HG03520 (cell line): ENCODE results near the gene PCDHGB5.

Experiments
- ATAC-seq: cut with Tn5 transposase; IDR thresholded peaks from one replicate; pipeline ENCODE4 v1.9.1; 2021; ENCODE audit warnings: mild to moderate bottlenecking, moderate library complexity; ENCODE audit not compliant: unreplicated experiment

PCDHGB5 gene

GRCh38 chr5:141439411-141440141 is 41.8 kb downstream of the PCDHGB5 start:
- no peak for ATAC-seq

GRCh38 chr5:141440341-141440740 is 42.6 kb downstream of the PCDHGB5 start:
- ATAC-seq, result no peak

DNA sequence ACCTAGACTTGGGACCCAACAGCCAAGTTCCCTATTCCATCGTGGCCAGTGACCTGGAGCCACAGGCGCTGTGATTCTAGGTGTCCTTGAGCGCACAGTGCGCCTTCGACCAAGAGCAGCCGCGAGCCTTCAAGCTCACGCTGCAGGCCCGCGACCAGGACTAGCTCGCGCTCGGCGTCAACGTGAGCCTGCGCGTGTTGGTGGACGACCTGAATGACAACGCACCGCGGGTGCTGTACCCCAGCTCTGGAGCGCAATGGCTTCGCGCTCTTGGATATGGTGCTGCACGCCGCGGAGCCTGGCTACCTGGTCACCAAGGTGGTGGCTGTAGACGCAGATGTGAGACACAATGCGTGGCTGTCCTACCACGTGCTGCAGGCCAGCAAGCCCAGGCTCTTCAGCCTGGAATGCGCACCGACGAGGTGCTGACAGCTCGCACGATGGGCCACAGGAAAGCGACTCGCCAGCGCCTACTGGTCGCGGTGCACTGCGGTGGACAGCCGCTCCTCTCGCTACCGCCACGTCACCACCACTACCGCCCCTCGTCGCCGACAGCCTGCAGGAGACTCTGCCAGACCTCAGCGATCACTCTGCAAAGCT is 43.9 kb downstream of the PCDHGB5 start:
- ATAC-seq, result no peak
